G401.6 (cell line): ENCODE measurements around the gene KBTBD12.

ENCODE experiments used
- FAIRE-seq: peaks from 2 replicates; lab custom pipeline; 2012; peaks lifted over from hg19 to GRCh38; lab: Jason Lieb, UNC

KBTBD12 gene

GRCh38 chr3:127987309-127987995, 72.4 kb downstream of the KBTBD12 start:
- no peak for FAIRE-seq

GRCh38 chr3:127988770-127989557, 73.9 kb downstream of the KBTBD12 start:
- FAIRE-seq, result no peak

- no peak for FAIRE-seq
Measured at GRCh38 chr3:127990051-127990450, 75.0 kb downstream of the KBTBD12 start.

- FAIRE-seq, result no peak
Measured at GRCh38 chr3:127990461-127990860, 75.4 kb downstream of the KBTBD12 start.

GRCh38 chr3:127991251-127991650, 76.2 kb downstream of the KBTBD12 start:
- no peak for FAIRE-seq

- no peak for FAIRE-seq
Measured at GRCh38 chr3:127991681-127992080, 76.6 kb downstream of the KBTBD12 start.

GRCh38 chr3:127992127-127992526, 77.1 kb downstream of the KBTBD12 start:
- no peak for FAIRE-seq

- no peak for FAIRE-seq
Measured at GRCh38 chr3:127994011-127994410, 79.0 kb downstream of the KBTBD12 start.

GRCh38 chr3:127997016-127997415, 82.0 kb downstream of the KBTBD12 start:
- FAIRE-seq, result no peak

- FAIRE-seq, result no peak
Measured at GRCh38 chr3:127997961-127998360, 82.9 kb downstream of the KBTBD12 start.

- FAIRE-seq, result no peak
Measured at GRCh38 chr3:127998596-127998995, 83.6 kb downstream of the KBTBD12 start.

- FAIRE-seq, result no peak
Measured at GRCh38 chr3:127999509-128000106, 84.6 kb downstream of the KBTBD12 start.

- FAIRE-seq, result no peak
Measured at GRCh38 chr3:128001576-128001975, 86.5 kb downstream of the KBTBD12 start.

- FAIRE-seq, result no peak
Measured at GRCh38 chr3:128004661-128005060, 89.6 kb downstream of the KBTBD12 start.

- no peak for FAIRE-seq
Measured at GRCh38 chr3:128006061-128007032, 91.3 kb downstream of the KBTBD12 start.

GRCh38 chr3:128007033-128007424, 92.0 kb downstream of the KBTBD12 start:
- FAIRE-seq, result no peak

- FAIRE-seq, result no peak
Measured at GRCh38 chr3:128009952-128010846, 95.2 kb downstream of the KBTBD12 start.

- no peak for FAIRE-seq
Measured at GRCh38 chr3:128011140-128011539, 96.1 kb downstream of the KBTBD12 start.

GRCh38 chr3:128012050-128012449, 97.0 kb downstream of the KBTBD12 start:
- FAIRE-seq, result no peak

GRCh38 chr3:128014548-128014947, 99.5 kb downstream of the KBTBD12 start:
- FAIRE-seq, result no peak

GRCh38 chr3:128016502-128016901, 101.5 kb downstream of the KBTBD12 start:
- no peak for FAIRE-seq
